Activated naive CD8-positive, alpha-beta T cell (primary cell): Measurements from ENCODE around the gene EPM2AIP1.

Source experiments
- H3K27ac Mint-ChIP-seq: one replicate; pipeline ENCODE4 v1.8.0; 2021; ENCODE audit warnings: mixed read lengths
- H3K27me3 Mint-ChIP-seq: one replicate; pipeline ENCODE4 v1.8.0; 2021; ENCODE audit warnings: mixed read lengths
- H3K36me3 Mint-ChIP-seq: one replicate; pipeline ENCODE4 v1.8.0; 2021; ENCODE audit warnings: mixed read lengths
- H3K4me1 Mint-ChIP-seq: one replicate; pipeline ENCODE4 v1.8.0; 2021; ENCODE audit warnings: low read depth, mixed read lengths
- H3K4me3 Mint-ChIP-seq: one replicate; pipeline ENCODE4 v1.8.0; 2021; ENCODE audit warnings: mild to moderate bottlenecking, mixed read lengths
- H3K9me3 Mint-ChIP-seq: one replicate; pipeline ENCODE4 v1.8.0; 2021; ENCODE audit warnings: low read depth, mixed read lengths

The EPM2AIP1 gene

DNA sequence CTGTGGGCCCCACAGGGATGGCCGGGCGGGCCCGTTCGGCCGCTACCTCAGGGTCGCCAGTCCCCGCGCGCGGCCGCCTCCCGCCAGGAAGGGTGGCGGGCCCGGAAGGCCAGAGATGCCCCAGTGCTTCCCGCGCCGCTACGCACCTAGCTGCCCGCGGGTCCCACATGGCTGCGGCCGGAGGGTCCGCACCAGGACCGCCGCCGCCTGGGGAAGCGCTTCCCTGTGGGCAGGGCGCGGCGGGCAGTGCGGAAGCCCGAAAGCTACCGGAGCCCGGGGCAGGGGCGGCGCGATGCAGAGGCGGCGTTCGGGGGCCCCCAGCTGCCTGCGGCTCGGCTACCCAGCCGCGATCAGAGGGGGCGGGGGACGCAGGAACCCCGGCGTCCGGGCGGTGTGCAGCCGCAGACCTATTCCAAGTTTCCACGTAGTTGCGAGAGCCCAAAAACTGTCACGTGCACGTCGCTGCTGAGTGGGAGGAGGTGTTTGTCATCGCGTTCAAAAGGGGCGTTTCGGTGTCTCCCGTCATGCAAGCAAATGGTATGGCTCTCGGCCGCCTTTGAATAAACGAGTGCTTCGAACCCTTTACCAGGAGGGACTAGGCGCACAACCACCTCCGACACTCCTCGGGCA is 48.2 kb downstream of the EPM2AIP1 start, which contains the start of gene TRANK1:
TRANK1 (minus strand) TSS at position 414 of the 630 bp plus-strand sequence; CDS start at position 169, 245 bp downstream.
- H3K36me3 Mint-ChIP-seq: peaks cover 13% of the 10 kb centered on the region
- no peaks in the 10 kb centered on the region for H3K9me3 Mint-ChIP-seq
- peaks cover 19% of the 10 kb centered on the region for H3K4me1 Mint-ChIP-seq
- H3K4me3 Mint-ChIP-seq: peak within 1 kb of the TSS; percentile 81
- H3K27me3 Mint-ChIP-seq: no peaks in the 10 kb centered on the region
- peak within 1 kb of the TSS; percentile 50 for H3K27ac Mint-ChIP-seq

DNA sequence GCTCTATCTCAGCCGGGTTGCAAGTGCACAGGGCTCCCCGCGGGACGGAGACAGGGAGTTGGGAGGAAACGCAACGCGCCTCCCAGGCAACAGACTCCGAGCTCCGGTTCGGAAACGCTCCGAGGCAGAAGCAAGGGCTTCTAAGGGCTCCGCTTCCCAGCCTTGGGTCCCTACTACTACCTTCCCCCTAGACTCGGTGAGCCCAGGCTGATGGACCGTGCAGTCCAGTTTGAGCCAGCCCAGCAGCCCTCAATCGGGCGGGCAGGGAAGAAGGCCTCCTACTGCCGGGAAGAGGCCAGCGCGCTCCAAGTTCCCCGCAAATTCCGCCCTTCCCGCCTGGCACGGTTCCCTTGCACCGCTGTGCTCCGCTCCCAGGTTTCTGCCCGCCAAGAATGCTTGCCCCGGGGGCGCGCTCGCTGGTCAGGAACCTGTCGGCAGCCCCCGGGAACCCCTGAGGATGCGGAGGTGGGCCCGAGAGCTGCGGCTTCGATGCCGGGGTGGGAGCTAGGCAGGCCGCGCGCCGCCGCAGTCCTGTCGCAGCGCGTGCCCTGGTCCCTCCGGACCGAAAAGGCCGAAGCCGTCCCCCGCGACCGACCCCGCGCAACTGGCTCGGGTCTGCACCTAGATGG is 48.8 kb downstream of the EPM2AIP1 start:
- H3K4me3 Mint-ChIP-seq: peak overlapping the region; percentile 76
- H3K4me1 Mint-ChIP-seq: peaks cover 19% of the 10 kb centered on the region
- peak overlapping the region; percentile 6 for H3K27ac Mint-ChIP-seq
- peaks cover 10% of the 10 kb centered on the region for H3K36me3 Mint-ChIP-seq
- no peaks in the 10 kb centered on the region for H3K27me3 Mint-ChIP-seq
- no peaks in the 10 kb centered on the region for H3K9me3 Mint-ChIP-seq

DNA sequence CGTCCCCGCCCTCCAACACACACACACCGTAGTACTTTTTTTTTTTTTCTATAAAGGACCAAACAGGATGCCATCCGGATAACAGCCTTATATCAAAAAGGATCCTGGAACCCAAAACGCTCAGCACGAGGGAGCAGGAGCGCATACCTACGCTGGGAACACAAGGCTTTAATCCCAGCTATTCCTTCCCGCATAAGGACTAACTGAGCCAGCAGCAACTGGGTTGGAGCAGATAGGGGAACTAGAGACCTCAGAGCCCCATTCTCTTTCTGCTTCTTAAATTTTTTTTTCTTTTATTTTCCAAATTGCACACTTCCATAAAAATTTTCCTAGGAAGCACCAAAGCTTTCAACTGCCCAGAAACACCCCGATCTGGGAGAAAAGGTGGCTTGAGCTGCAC is 49.3 kb downstream of the EPM2AIP1 start:
- no peaks in the 10 kb centered on the region for H3K27me3 Mint-ChIP-seq
- H3K4me3 Mint-ChIP-seq: peak overlapping the region; percentile 76
- H3K27ac Mint-ChIP-seq: peak overlapping the region; percentile 34
- peaks cover 18% of the 10 kb centered on the region for H3K4me1 Mint-ChIP-seq
- H3K36me3 Mint-ChIP-seq: peaks cover 9% of the 10 kb centered on the region
- no peaks in the 10 kb centered on the region for H3K9me3 Mint-ChIP-seq

DNA sequence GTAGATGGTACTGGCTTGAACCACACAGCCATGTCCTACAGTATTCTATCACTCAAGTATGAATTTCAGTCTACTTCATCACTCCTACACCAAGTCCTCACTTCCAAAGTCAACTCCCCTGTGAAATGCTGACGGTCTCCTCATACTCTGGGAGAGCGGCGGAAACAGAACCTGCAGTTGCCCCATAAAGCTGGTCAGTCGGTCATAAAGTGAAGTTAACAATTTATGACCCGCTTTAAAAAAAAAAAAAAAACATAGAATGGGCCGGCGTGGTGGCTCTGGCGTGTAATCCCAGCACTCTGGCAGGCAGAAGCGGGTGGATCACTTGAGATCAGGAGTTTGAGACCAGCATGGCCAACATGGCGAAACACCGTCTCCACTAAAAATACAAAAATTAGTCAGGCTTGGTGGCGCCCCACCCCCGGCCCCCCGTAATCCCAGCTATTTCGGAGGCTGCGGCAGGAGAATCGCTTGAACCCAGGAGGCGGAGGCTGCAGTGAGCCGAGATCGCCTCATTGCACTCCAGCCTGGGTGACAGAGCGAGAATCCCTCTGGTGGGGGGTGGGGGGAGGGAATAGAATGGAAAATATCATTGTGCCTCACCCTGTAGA is 50.2 kb downstream of the EPM2AIP1 start:
- Mint-ChIP-seq H3K36me3 (peaks cover 6% of the 10 kb centered on the region), H3K4me3 (no peak overlapping the region), H3K4me1 (peaks cover 18% of the 10 kb centered on the region), H3K9me3 (no peaks in the 10 kb centered on the region), H3K27ac (no peak overlapping the region), H3K27me3 (no peaks in the 10 kb centered on the region)

- H3K27me3 Mint-ChIP-seq: no peaks in the 10 kb centered on the region
- H3K27ac Mint-ChIP-seq: no peak overlapping the region
- H3K9me3 Mint-ChIP-seq: no peaks in the 10 kb centered on the region
- peaks cover 2% of the 10 kb centered on the region for H3K36me3 Mint-ChIP-seq
- H3K4me3 Mint-ChIP-seq: no peak overlapping the region
- H3K4me1 Mint-ChIP-seq: peaks cover 18% of the 10 kb centered on the region
These were observed 51.3 kb downstream of the EPM2AIP1 start for GRCh38 chr3:36941658-36942057.

DNA sequence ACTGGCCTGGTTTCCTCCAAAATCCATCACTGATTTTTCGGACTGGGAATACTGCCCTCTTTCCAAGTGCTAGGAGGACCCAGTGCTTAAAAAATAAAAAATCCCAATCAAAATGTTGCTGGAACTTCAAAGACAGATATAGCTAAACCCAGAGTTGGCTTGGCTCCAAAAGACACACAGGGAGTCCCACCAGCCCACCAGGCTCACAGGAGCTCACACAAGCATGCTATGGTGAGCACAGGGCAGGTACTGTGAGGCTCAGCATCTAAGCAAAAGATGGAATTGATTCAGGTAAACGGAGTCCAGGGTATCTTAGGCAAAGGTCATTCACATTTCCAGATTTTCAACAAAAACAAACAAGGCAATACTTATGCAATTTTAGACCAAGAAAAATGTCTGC is 51.8 kb downstream of the EPM2AIP1 start:
- Mint-ChIP-seq H3K4me1 (peaks cover 18% of the 10 kb centered on the region), H3K36me3 (peaks cover 2% of the 10 kb centered on the region), H3K4me3 (no peak overlapping the region), H3K27me3 (no peaks in the 10 kb centered on the region), H3K9me3 (no peaks in the 10 kb centered on the region), H3K27ac (no peak overlapping the region)

GRCh38 chr3:36937492-36937891 is 55.4 kb downstream of the EPM2AIP1 start:
- Mint-ChIP-seq H3K27me3 (no peaks in the 10 kb centered on the region), H3K4me3 (no peak overlapping the region), H3K27ac (no peak overlapping the region), H3K9me3 (no peaks in the 10 kb centered on the region), H3K36me3 (peaks cover 2% of the 10 kb centered on the region), H3K4me1 (peaks cover 8% of the 10 kb centered on the region)
